AG04450 (cell line): ENCODE data around the gene ZBTB7C. TPM values are rescaled to one million over a fixed set of nuclear protein-coding genes. Genes with fewer than 3 reads are reported as not detected.

Source experiments
- CTCF ChIA-PET: fragments of 300-600, 350-600 bp; formaldehyde crosslinking; extraction: SDS; loops from one replicate; lab custom pipeline; 2022; ENCODE audit warnings: antibody characterized with exemption, inconsistent platforms; lab: Charles Lee
- POLR2A ChIA-PET: fragments of 350-600 bp; formaldehyde crosslinking; extraction: SDS; loops from one replicate; lab custom pipeline; 2021; ENCODE audit warnings: antibody characterized with exemption, inconsistent platforms; lab: Yijun Ruan, JAX
- DNase-seq: peaks from one replicate; pipeline ENCODE4 v3.0.0-alpha.2; 2011; ENCODE audit warnings: low read depth, low spot score
- H3K27ac ChIP-seq: one replicate; pipeline ENCODE4 v1.5.1; 2012; ENCODE audit warnings: low read depth, low read length, control low read depth
- H3K27me3 ChIP-seq: one replicate; pipeline ENCODE4 v1.6.0; 2012; ENCODE audit warnings: low read length; ENCODE audit not compliant: control insufficient read depth, insufficient read depth
- H3K4me3 ChIP-seq: 2 replicates; pipeline ENCODE4 v1.5.1; 2011; ENCODE audit warnings: mild to moderate bottlenecking, low read depth, low read length, control low read depth
- H3K9me3 ChIP-seq: 2 replicates; pipeline ENCODE4 v1.5.1; 2012; ENCODE audit warnings: low read length; ENCODE audit not compliant: control insufficient read depth, insufficient read depth
- CTCF ChIP-seq: IDR thresholded peaks from 2 replicates; pipeline ENCODE4 v1.5.1; 2011; ENCODE audit warnings: low read depth, low read length, control low read depth, inconsistent platforms
- polyA plus RNA-seq: library from polyadenylated mRNA; depleted of rRNA; stranded (reverse); fragments of >200 nt; gene quantifications from 2 replicates; pipeline ENCODE4 v1.2.3, GENCODE V29; 2011

Gene ZBTB7C
- polyA plus RNA-seq, 1 experiment = not detected

- Histone ChIP-seq H3K4me3 (no peak overlapping the region), H3K27ac (no peak overlapping the region), H3K9me3 (no peaks in the 10 kb centered on the region), H3K27me3 (peaks cover 5% of the 10 kb centered on the region)
- no peak for TF ChIP-seq CTCF
- DNase-seq = no peak
- CTCF ChIA-PET = no interaction called here
- POLR2A ChIA-PET = no interaction called here
These were observed 98.2 kb downstream of the ZBTB7C start for GRCh38 chr18:48310999-48311398.

GRCh38 chr18:48310353-48310752 is 98.8 kb downstream of the ZBTB7C start:
- no peak for TF ChIP-seq CTCF
- no peak for DNase-seq
- peaks cover 5% of the 10 kb centered on the region for H3K27me3 ChIP-seq

GRCh38 chr18:48308755-48309575 is 100.2 kb downstream of the ZBTB7C start:
- CTCF ChIA-PET = no interaction called here
- POLR2A ChIA-PET = no interaction called here
- no peak overlapping the region for H3K27ac ChIP-seq
- no peak for TF ChIP-seq CTCF
- no peak for DNase-seq
- no peak overlapping the region for H3K4me3 ChIP-seq
- peaks cover 6% of the 10 kb centered on the region for H3K27me3 ChIP-seq
- H3K9me3 ChIP-seq = no peaks in the 10 kb centered on the region

More at GRCh38 chr18:48310353-48310752, 98.8 kb downstream of the ZBTB7C start:
- no peaks in the 10 kb centered on the region for H3K9me3 ChIP-seq
- no peak overlapping the region for H3K27ac ChIP-seq
- no peak overlapping the region for H3K4me3 ChIP-seq
- POLR2A ChIA-PET = no interaction called here
- CTCF ChIA-PET = no interaction called here

GRCh38 chr18:48308027-48308635 is 101.1 kb downstream of the ZBTB7C start:
- CTCF ChIA-PET = no interaction called here
- no peak for DNase-seq
- peaks cover 6% of the 10 kb centered on the region for H3K27me3 ChIP-seq
- H3K9me3 ChIP-seq = no peaks in the 10 kb centered on the region
- no peak overlapping the region for H3K27ac ChIP-seq
- H3K4me3 ChIP-seq = no peak overlapping the region
- POLR2A ChIA-PET = no interaction called here
- no peak for TF ChIP-seq CTCF

- no peak for TF ChIP-seq CTCF
- CTCF ChIA-PET = no interaction called here
- DNase-seq = no peak
- POLR2A ChIA-PET = no interaction called here
- H3K9me3 ChIP-seq = no peaks in the 10 kb centered on the region
- no peak overlapping the region for H3K4me3 ChIP-seq
- H3K27me3 ChIP-seq = peaks cover 8% of the 10 kb centered on the region
- no peak overlapping the region for H3K27ac ChIP-seq
These were observed 102.3 kb downstream of the ZBTB7C start for GRCh38 chr18:48306838-48307237.
